HepG2 (cell line): ENCODE results near the gene CNOT8. TPM values are rescaled to one million over a fixed set of nuclear protein-coding genes. Genes with fewer than 3 reads are reported as not detected.

Experiments
- ATAC-seq: fragments of 200-7000 bp; cut with Tn5 transposase; 3 replicates; pipeline ENCODE4 v1.9.1; 2020; ENCODE audit warnings: mild to moderate bottlenecking, moderate library complexity
- BruUV-seq: library from RNA; stranded (reverse); fragments of 400-500 nt; replicated peaks from 2 replicates; lab custom pipeline; 2021; lab: Mats Ljungman, UMichigan
- CTCF ChIA-PET: fragments of 300-600 bp; formaldehyde crosslinking; extraction: SDS; loops from one replicate; lab custom pipeline; 2021; ENCODE audit warnings: low total read pairs, inconsistent platforms, low intra/inter-chr PET ratio; lab: Yijun Ruan, JAX
- POLR2A ChIA-PET: fragments of 350-600 bp; sonication (Branson Sonifier 250); formaldehyde crosslinking; loops from one replicate; lab custom pipeline; 2020; ENCODE audit warnings: antibody characterized with exemption, inconsistent platforms; lab: Yijun Ruan, JAX
- DNase-seq: peaks from one replicate; pipeline ENCODE4 v3.0.0-alpha.2; 2015; ENCODE audit warnings: low spot score
- FAIRE-seq: peaks from 3 replicates; lab custom pipeline; 2011; peaks lifted over from hg19 to GRCh38; lab: Jason Lieb, UNC
- H2AFZ ChIP-seq: one replicate; pipeline ENCODE4 v1.6.1; 2011; ENCODE audit warnings: low read length, inconsistent platforms
- H3K27ac ChIP-seq: fragments of 300-600 bp; 3 replicates; pipeline ENCODE4 v1.8.0; 2011; ENCODE audit warnings: mixed run types, mild to moderate bottlenecking, mixed read lengths, low read length, inconsistent platforms; ENCODE audit not compliant: insufficient read depth; ENCODE audit errors: extremely low read length
- H3K27me3 ChIP-seq, 2 experiments: fragments of 200-600 bp in 1 of 2; 2 replicates in 1 of 2; 3 replicates in 1 of 2; pipeline versions ENCODE4 v1.6.0 to v1.8.0; 2011; ENCODE audit warnings: low read length in 2 of 2, mild to moderate bottlenecking in 2 of 2, moderate library complexity in 2 of 2, inconsistent platforms in 1 of 2; ENCODE audit not compliant: insufficient read depth in 2 of 2, control insufficient read depth in 1 of 2
- H3K36me3 ChIP-seq, 2 experiments: fragments of 200-600 bp in 1 of 2; replicated peaks in 1 of 2; 2 replicates in 1 of 2; 3 replicates in 1 of 2; pipeline versions ENCODE4 v1.5.1 to v1.8.0; 2011; ENCODE audit warnings: low read length in 2 of 2, inconsistent platforms in 1 of 2; ENCODE audit not compliant: insufficient read depth in 2 of 2, control insufficient read depth in 1 of 2
- H3K4me1 ChIP-seq: 2 replicates; pipeline ENCODE4 v1.5.1; 2012; ENCODE audit warnings: low read length, inconsistent platforms; ENCODE audit not compliant: insufficient read depth
- H3K4me2 ChIP-seq: 2 replicates; pipeline ENCODE4 v1.6.0; 2011; ENCODE audit warnings: low read depth, low read length, inconsistent platforms
- H3K4me3 ChIP-seq, 3 experiments: fragments of 200-600 bp in 1 of 3; sonication (generic), shearing (Covaris generic) in 1 of 3; replicated peaks in 1 of 3; 2 replicates each; pipeline ENCODE4 v1.5.1; 2011 to 2016; ENCODE audit warnings: low read length in 3 of 3, inconsistent platforms in 2 of 3, low read depth in 2 of 3, mild to moderate bottlenecking in 2 of 3, control low read depth in 1 of 3, mixed read lengths in 1 of 3; ENCODE audit not compliant: insufficient read depth in 1 of 3
- H3K79me2 ChIP-seq: one replicate; pipeline ENCODE4 v1.6.1; 2011; ENCODE audit warnings: low read length, inconsistent platforms; ENCODE audit not compliant: insufficient read depth
- H3K9ac ChIP-seq: 2 replicates; pipeline ENCODE4 v1.6.0; 2011; ENCODE audit warnings: mild to moderate bottlenecking, low read depth, low read length, inconsistent platforms; ENCODE audit not compliant: insufficient read depth
- H3K9me3 ChIP-seq: 2 replicates; pipeline ENCODE4 v1.5.1; 2012; ENCODE audit warnings: mild to moderate bottlenecking, low read length
- H4K20me1 ChIP-seq: 2 replicates; pipeline ENCODE4 v1.6.0; 2011; ENCODE audit warnings: inconsistent platforms, mild to moderate bottlenecking, low read length, moderate library complexity; ENCODE audit not compliant: insufficient read depth
- ERF ChIP-seq: IDR thresholded peaks from 2 replicates; pipeline ENCODE4 v1.6.1; 2018; ENCODE audit warnings: missing biosample characterization, missing genetic modification reagents
- SP1 ChIP-seq, 2 experiments: fragments of 450-650 bp in 1 of 2; sonication (generic) in 1 of 2; formaldehyde crosslinking in 1 of 2; IDR thresholded peaks; 2 replicates each; pipeline versions ENCODE4 v1.4.0 to v1.6.1; 2016 to 2020; ENCODE audit warnings: missing genetic modification reagents in 1 of 2
- ZNF501 ChIP-seq: sonication (generic); formaldehyde crosslinking; IDR thresholded peaks from 2 replicates; pipeline ENCODE4 v1.5.1; 2020; ENCODE audit warnings: mild to moderate bottlenecking, moderate library complexity, missing genetic modification reagents
- ZNF543 ChIP-seq: sonication (generic); formaldehyde crosslinking; IDR thresholded peaks from 2 replicates; pipeline ENCODE4 v1.4.0; 2020; ENCODE audit warnings: mild to moderate bottlenecking, missing genetic modification reagents
- ZNF605 ChIP-seq: sonication (generic); formaldehyde crosslinking; IDR thresholded peaks from 2 replicates; pipeline ENCODE4 v1.8.0; 2022; ENCODE audit warnings: mild to moderate bottlenecking, missing genetic modification reagents
- ZNF781 ChIP-seq: sonication (generic); formaldehyde crosslinking; IDR thresholded peaks from 2 replicates; pipeline ENCODE4 v1.5.1; 2020; ENCODE audit warnings: borderline replicate concordance, mild to moderate bottlenecking, missing genetic modification reagents; ENCODE audit errors: not compliant biosample characterization
- ZSCAN29 ChIP-seq: sonication (generic); formaldehyde crosslinking; conservative IDR thresholded peaks from 2 replicates; pipeline ENCODE4 v1.4.0; 2020; ENCODE audit warnings: mild to moderate bottlenecking, missing genetic modification reagents
- WGBS: methylation state at CpG from one replicate; pipeline ENCODE4 v1.1.6; 2017; ENCODE audit warnings: low lambda C conversion rate; 5-methylcytosine and 5-hydroxymethylcytosine counted together
- in situ Hi-C: cut with HindIII; loops from 2 replicates; pipeline ENCODE4 v1.10.0; 2017; ENCODE audit warnings: low pct_unique_long_range_greater_than_20kb; ENCODE audit not compliant: extremely low pct_ligation_motif_present
- intact Hi-C: fragments of 100-400 bp; cut with micrococcal nuclease; formaldehyde crosslinking; loops from one replicate; pipeline ENCODE4 v1.10.0; 2022; ENCODE audit not compliant: unreplicated experiment
- polyA plus RNA-seq, 8 experiments: library from polyadenylated mRNA; depleted of rRNA in 3 of 8; stranded (reverse) in 7 of 8; unstranded in 1 of 8; fragments of >200 nt; fragmentation: Illumina TruSeq in 4 of 8; extraction: Trizol in 4 of 8; gene quantifications; 2 replicates each; pipeline versions ENCODE4 v1.2.1 to v1.2.3, GENCODE V29; 2011 to 2016; ENCODE audit warnings: low read depth in 4 of 8, missing spikeins in 1 of 8, mixed read lengths in 1 of 8; ENCODE audit not compliant: insufficient read depth in 1 of 8
- total RNA-seq, 5 experiments: library from RNA; depleted of rRNA; stranded (reverse); fragments of >200 nt; fragmentation: Illumina TruSeq; extraction: Trizol; gene quantifications; 2 replicates each; pipeline ENCODE4 v1.2.3, GENCODE V29; 2016; ENCODE audit warnings: low read depth in 1 of 5
- TF ChIP-seq, protein P1 (sequence below): sonication (generic); formaldehyde crosslinking; IDR thresholded peaks from 2 replicates; pipeline ENCODE4 v1.4.0; 2020; ENCODE audit warnings: missing genetic modification reagents
- TF ChIP-seq, protein P2 (sequence below): sonication (generic); formaldehyde crosslinking; IDR thresholded peaks from 2 replicates; pipeline ENCODE4 v1.5.0; 2020; ENCODE audit warnings: mild to moderate bottlenecking, missing genetic modification reagents, moderate library complexity
- TF ChIP-seq, protein P3 (sequence below): sonication (generic); formaldehyde crosslinking; IDR thresholded peaks from 2 replicates; pipeline ENCODE4 v1.9.0; 2022; ENCODE audit warnings: missing genetic modification reagents, mild to moderate bottlenecking, borderline replicate concordance
- TF ChIP-seq, protein P4 (sequence below): fragments of 450-650 bp; IDR thresholded peaks from 2 replicates; pipeline ENCODE4 v1.6.1; 2017

The CNOT8 gene
- total and polyA plus RNA-seq, 2 of the 13 experiments (the other 11 are each of a cell fraction or from before 2014, with no cell fraction given): 37.1 to 74.9 TPM

DNA sequence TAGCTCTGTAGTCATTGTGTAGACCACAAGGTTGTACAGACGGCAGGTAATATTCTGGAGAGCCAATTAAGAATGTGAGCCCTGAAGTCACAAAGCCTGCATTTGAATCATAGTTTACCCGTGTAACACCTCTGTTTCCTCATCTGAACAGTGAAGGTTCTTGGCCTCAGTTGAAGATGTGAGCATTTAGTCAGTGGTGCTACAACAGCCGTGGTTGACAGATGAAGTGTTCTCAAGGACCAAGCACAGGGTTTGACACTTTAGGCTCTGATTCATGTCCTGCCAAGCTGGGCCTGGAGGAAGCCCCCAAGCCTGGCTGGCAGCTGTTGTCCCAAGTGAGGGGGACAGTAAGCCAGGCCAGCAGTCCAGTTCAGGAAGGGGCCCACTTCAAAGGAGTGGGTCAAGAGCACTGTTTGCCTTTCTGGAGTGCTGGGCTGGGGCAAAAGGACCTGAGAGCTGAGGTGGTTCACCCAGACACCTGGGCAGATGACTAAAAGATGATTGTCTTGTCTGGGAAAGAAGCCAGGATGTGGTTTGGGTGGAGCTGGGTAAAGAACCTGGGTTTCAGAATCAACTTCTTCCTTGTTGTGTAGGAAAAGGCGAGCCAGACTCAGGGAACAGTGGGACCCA lies 28.7 kb upstream of the CNOT8 start:
- Histone ChIP-seq H3K4me3 (no peak overlapping the region), H3K27me3 (no peaks in the 10 kb centered on the region), H4K20me1 (no peaks in the 10 kb centered on the region), H3K9ac (no peak overlapping the region), H3K4me2 (no peak overlapping the region), H3K9me3 (no peaks in the 10 kb centered on the region), H3K27ac (peak overlapping the region; percentile 18), H3K4me1 (peaks cover 67% of the 10 kb centered on the region), H3K36me3 (peaks cover 7 to 15% of the 10 kb centered on the region in 2 experiments; a peak in 4 of 5 replicates), H3K79me2 (no peaks in the 10 kb centered on the region), H2AFZ (no peak overlapping the region)
- POLR2A ChIA-PET: interaction anchor here (0.8 to 1.6 kb wide), 6 partner anchors 11 to 29 kb away, joined by 3 to 8 read pairs (median 4); partner anchors contain the start of genes CNOT8 and FAXDC2
- in situ Hi-C loops (no loop called here), intact Hi-C loops (no loop called here)
- BruUV-seq: no TSS peak
- DNase-seq (no peak), ATAC-seq (peak; percentile 46), FAIRE-seq (no peak)
- CTCF ChIA-PET: no interaction called here
- whole genome bisulfite sequencing: 62% methylated on average over 4 of the region's 4 CpGs
- TF ChIP-seq, protein P1, sequence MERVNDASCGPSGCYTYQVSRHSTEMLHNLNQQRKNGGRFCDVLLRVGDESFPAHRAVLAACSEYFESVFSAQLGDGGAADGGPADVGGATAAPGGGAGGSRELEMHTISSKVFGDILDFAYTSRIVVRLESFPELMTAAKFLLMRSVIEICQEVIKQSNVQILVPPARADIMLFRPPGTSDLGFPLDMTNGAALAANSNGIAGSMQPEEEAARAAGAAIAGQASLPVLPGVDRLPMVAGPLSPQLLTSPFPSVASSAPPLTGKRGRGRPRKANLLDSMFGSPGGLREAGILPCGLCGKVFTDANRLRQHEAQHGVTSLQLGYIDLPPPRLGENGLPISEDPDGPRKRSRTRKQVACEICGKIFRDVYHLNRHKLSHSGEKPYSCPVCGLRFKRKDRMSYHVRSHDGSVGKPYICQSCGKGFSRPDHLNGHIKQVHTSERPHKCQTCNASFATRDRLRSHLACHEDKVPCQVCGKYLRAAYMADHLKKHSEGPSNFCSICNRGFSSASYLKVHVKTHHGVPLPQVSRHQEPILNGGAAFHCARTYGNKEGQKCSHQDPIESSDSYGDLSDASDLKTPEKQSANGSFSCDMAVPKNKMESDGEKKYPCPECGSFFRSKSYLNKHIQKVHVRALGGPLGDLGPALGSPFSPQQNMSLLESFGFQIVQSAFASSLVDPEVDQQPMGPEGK: 0 out of 2 replicates have a peak, but pooled peaks have one; percentile 52
- TF ChIP-seq ERF (CRISPR knock-in tag) (0 out of 2 replicates have a peak, but pooled peaks have one; percentile 23), ZNF501 (0 out of 2 replicates have a peak, but pooled peaks have one; percentile 38), ZNF781 (CRISPR knock-in tag) (peak; percentile 40), SP1 (IDR thresholded peaks at IDR 0.05) (no peak), SP1 (CRISPR knock-in tag; IDR thresholded peaks at IDR 0.05) (no peak), ZSCAN29 (CRISPR knock-in tag) (no peak), ZNF605 (CRISPR knock-in tag) (0 out of 2 replicates have a peak, but pooled peaks have one; percentile 29), ZNF543 (CRISPR knock-in tag) (peak; percentile 73; the same call in 1 of the 2 replicates)
- TF ChIP-seq, protein P2, sequence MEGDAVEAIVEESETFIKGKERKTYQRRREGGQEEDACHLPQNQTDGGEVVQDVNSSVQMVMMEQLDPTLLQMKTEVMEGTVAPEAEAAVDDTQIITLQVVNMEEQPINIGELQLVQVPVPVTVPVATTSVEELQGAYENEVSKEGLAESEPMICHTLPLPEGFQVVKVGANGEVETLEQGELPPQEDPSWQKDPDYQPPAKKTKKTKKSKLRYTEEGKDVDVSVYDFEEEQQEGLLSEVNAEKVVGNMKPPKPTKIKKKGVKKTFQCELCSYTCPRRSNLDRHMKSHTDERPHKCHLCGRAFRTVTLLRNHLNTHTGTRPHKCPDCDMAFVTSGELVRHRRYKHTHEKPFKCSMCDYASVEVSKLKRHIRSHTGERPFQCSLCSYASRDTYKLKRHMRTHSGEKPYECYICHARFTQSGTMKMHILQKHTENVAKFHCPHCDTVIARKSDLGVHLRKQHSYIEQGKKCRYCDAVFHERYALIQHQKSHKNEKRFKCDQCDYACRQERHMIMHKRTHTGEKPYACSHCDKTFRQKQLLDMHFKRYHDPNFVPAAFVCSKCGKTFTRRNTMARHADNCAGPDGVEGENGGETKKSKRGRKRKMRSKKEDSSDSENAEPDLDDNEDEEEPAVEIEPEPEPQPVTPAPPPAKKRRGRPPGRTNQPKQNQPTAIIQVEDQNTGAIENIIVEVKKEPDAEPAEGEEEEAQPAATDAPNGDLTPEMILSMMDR (CRISPR knock-in tag): no peak
- TF ChIP-seq, protein P3, sequence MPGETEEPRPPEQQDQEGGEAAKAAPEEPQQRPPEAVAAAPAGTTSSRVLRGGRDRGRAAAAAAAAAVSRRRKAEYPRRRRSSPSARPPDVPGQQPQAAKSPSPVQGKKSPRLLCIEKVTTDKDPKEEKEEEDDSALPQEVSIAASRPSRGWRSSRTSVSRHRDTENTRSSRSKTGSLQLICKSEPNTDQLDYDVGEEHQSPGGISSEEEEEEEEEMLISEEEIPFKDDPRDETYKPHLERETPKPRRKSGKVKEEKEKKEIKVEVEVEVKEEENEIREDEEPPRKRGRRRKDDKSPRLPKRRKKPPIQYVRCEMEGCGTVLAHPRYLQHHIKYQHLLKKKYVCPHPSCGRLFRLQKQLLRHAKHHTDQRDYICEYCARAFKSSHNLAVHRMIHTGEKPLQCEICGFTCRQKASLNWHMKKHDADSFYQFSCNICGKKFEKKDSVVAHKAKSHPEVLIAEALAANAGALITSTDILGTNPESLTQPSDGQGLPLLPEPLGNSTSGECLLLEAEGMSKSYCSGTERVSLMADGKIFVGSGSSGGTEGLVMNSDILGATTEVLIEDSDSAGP (CRISPR knock-in tag): peak; percentile 15; the same call in 1 of the 2 replicates
- TF ChIP-seq, protein P4, sequence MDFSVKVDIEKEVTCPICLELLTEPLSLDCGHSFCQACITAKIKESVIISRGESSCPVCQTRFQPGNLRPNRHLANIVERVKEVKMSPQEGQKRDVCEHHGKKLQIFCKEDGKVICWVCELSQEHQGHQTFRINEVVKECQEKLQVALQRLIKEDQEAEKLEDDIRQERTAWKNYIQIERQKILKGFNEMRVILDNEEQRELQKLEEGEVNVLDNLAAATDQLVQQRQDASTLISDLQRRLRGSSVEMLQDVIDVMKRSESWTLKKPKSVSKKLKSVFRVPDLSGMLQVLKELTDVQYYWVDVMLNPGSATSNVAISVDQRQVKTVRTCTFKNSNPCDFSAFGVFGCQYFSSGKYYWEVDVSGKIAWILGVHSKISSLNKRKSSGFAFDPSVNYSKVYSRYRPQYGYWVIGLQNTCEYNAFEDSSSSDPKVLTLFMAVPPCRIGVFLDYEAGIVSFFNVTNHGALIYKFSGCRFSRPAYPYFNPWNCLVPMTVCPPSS: no peak
